Testis (tissue), 2 donors: Measurements from ENCODE around the gene IZUMO1R.

ENCODE experiments used
- POLR2A ChIP-seq: fragments of 450-650 bp; IDR thresholded peaks from one replicate; pipeline ENCODE4 v1.6.1; 2017; ENCODE audit warnings: antibody characterized with exemption, mild to moderate bottlenecking, moderate library complexity
- TF ChIP-seq, protein P1 (sequence below), 3 experiments: fragments of 450-650 bp in 2 of 3; fragments of 200-600 bp in 1 of 3; sonication (generic) in 1 of 3; IDR thresholded peaks; one replicate each; pipeline ENCODE4 v1.5.1; 2016 to 2019; ENCODE audit warnings: antibody characterized with exemption in 3 of 3, mild to moderate bottlenecking in 2 of 3, moderate library complexity in 1 of 3

GRCh38 chr11:94305146-94305545 is 766 bp downstream of the IZUMO1R start:
- TF ChIP-seq POLR2A = no peak
- TF ChIP-seq, protein P1, sequence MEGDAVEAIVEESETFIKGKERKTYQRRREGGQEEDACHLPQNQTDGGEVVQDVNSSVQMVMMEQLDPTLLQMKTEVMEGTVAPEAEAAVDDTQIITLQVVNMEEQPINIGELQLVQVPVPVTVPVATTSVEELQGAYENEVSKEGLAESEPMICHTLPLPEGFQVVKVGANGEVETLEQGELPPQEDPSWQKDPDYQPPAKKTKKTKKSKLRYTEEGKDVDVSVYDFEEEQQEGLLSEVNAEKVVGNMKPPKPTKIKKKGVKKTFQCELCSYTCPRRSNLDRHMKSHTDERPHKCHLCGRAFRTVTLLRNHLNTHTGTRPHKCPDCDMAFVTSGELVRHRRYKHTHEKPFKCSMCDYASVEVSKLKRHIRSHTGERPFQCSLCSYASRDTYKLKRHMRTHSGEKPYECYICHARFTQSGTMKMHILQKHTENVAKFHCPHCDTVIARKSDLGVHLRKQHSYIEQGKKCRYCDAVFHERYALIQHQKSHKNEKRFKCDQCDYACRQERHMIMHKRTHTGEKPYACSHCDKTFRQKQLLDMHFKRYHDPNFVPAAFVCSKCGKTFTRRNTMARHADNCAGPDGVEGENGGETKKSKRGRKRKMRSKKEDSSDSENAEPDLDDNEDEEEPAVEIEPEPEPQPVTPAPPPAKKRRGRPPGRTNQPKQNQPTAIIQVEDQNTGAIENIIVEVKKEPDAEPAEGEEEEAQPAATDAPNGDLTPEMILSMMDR (IDR thresholded peaks at IDR 0.05) = no peak
